GM12891 (cell line): ENCODE results near the gene NEURL2.

ENCODE experiments used
- POLR2A ChIP-seq: IDR thresholded peaks from 2 replicates; pipeline ENCODE4 v1.6.1; 2011; ENCODE audit warnings: low read depth, low read length, control low read depth
- POLR2AphosphoS5 ChIP-seq: IDR thresholded peaks from 2 replicates; pipeline ENCODE4 v1.6.1; 2011; ENCODE audit warnings: low read depth, low read length, control low read depth
- POU2F2 ChIP-seq: IDR thresholded peaks from 2 replicates; pipeline ENCODE4 v1.6.1; 2011; ENCODE audit warnings: low read depth, mild to moderate bottlenecking, control low read depth, low read length, moderate library complexity
- SPI1 ChIP-seq: IDR thresholded peaks from 2 replicates; pipeline ENCODE4 v1.6.1; 2011; ENCODE audit warnings: low read depth, low read length, control low read depth
- TAF1 ChIP-seq: IDR thresholded peaks from 2 replicates; pipeline ENCODE4 v1.6.1; 2011; ENCODE audit warnings: low read depth, low read length, control low read depth

GRCh38 chr20:45857114-45857881 is 33.7 kb downstream of the NEURL2 start, which contains the start of the genes ACOT8 and ZSWIM3:
- TF ChIP-seq TAF1 (peak; percentile 97), POLR2A (peak; percentile 91), POLR2AphosphoS5 (peak; percentile 95), SPI1 (peak; percentile 51), POU2F2 (peak; percentile 50; the same call in 1 of the 2 replicates)
